GM21381 (cell line): ENCODE measurements around the gene CASS4.

ENCODE experiments used
- ATAC-seq: cut with Tn5 transposase; IDR thresholded peaks from one replicate; pipeline ENCODE4 v1.9.1; 2021; ENCODE audit warnings: mild to moderate bottlenecking, moderate library complexity; ENCODE audit not compliant: unreplicated experiment

Gene CASS4

GRCh38 chr20:56443654-56444540 lies 31.8 kb downstream of the CASS4 start:
- ATAC-seq: no peak

- ATAC-seq: no peak
Observed at GRCh38 chr20:56445130-56445529, 33.1 kb downstream of the CASS4 start.

- ATAC-seq: no peak
Observed at GRCh38 chr20:56445540-56445939, 33.5 kb downstream of the CASS4 start.

DNA sequence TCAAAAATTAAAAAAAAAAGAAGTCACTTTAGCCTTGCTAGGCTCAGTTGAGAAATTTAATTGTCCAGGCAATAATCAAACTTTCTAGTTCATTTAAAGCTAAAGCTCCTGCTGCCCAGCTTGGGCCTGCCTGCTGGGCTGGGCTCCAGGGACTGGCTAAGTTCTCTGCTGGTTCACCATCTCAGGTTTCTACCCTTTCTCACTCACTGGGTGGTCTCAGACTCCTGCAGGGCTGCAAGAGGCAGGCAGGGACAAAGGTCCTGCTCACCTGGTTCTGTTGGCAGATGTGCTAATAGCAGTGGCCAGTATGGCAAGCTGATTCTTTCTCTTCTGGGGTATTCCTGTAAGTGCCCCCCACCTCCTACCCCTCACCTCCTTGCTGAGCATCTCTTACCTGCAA lies 35.2 kb downstream of the CASS4 start:
- no peak for ATAC-seq

DNA sequence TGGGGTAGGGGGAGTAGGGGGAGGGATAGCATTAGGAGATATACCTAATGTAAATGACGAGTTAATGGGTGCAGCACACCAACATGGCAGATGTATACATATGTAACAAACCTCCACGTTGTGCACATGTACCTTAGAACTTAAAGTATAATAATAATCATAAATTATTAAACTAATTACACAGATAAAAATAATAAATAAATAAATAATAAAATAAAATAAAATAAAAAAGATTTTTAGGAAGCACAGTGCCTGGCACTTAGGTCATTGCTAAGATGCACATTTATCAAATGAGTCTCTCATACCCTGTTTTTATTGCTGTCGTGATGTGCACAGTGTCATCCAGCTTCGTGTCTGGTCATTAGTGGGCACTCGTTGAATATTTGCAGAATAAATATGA lies 37.4 kb downstream of the CASS4 start:
- no peak for ATAC-seq

GRCh38 chr20:56451056-56451765 lies 39.2 kb downstream of the CASS4 start:
- ATAC-seq: no peak

GRCh38 chr20:56453352-56453751 lies 41.3 kb downstream of the CASS4 start:
- no peak for ATAC-seq

DNA sequence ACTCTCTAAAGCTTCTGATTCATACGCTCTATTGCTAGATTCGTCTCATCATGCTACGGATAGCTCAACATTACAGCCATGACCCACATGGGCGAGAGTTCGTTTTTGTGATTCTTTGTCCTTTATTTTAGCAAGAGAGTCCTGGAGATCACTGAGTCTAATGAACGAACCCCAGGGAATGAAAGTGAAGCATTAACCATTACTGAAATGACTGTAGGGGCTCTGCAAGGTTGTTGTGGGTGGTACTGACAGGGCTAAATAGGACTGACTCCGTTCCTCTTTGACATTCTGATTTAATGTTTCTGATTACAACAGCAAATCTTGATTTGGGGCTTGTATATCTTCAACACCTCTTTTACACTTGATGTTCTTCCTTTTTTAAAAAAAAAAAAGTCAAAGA lies 42.7 kb downstream of the CASS4 start:
- ATAC-seq: peak; percentile 91

DNA sequence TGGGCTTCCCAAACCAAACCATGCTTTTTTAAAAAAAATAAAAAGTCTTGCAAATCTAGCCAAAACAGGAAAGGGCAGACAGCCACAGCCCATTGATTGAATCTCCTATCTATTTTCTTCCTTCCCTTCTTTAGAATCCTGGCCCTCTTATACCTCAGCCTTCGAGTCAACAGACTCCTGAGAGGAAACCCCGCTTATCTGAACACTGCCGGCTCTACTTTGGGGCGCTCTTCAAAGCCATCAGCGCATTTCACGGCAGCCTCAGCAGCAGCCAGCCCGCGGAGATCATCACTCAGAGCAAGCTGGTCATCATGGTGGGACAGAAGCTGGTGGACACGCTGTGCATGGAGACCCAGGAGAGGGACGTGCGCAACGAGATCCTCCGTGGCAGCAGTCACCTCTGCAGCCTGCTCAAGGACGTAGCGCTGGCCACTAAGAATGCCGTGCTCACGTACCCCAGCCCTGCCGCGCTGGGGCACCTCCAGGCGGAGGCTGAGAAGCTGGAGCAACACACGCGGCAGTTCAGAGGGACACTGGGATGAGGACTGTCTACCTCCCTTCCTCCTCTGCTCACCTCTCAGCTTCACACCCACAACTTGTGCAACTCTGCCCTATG lies 46.3 kb downstream of the CASS4 start:
- ATAC-seq: no peak

DNA sequence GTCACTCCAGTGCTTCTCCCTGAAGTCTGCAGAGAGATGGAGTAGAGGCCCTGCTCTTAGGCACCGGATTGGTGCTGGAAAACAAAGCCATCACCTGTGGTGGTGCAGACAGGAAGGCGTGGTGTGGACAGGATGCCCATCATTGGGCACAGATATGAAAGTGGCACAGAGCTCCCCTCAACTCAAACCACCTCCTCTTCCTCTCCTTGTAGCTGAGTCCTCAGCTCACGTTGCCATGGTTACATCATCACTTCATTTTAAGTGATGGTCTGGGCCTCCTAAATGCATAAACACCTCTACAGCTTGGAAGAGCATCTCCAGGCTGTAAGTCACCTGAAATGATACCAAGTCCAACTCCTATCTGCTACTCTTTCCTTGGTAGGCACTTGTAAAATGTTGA lies 48.4 kb downstream of the CASS4 start:
- no peak for ATAC-seq

DNA sequence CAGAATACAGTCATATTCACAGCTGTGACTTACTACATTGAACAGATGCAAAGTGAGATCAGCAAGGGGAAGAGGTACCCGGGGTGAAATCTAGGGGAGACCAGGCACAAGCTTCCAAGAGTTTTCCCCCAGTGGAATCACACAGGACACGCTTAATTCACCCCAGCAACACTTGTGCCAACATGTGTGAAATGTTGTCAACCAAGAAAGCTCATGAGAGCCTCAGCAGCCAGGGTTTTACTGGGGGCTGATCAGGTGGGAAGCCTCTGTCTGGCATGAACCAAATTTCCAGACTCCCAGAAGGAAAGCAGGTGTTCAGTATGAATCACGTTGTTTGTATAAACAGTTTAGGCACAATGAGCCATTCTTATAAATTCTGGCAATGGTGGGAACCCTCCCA lies 49.5 kb downstream of the CASS4 start:
- ATAC-seq: no peak

- ATAC-seq: no peak
Observed at GRCh38 chr20:56463428-56463827, 51.4 kb downstream of the CASS4 start.

DNA sequence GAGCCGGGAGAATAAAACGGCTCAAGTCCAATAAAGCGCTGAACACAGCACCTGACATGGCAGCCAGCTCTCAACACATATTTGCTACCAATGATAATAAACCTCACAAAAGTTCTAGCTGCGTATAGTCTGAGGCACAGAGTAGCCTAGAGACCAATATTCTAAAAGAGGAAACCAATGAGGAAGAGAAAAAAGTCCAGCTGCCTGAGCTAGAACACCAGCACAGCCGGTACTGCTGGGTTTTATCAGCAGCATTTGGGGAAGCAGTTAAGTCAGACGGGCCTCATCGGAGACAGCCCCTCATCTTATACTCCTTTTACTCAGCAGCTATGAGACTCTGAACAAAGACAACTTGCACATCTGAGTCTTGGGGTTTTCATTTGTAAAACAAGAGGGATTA lies 53.9 kb downstream of the CASS4 start:
- ATAC-seq: no peak

DNA sequence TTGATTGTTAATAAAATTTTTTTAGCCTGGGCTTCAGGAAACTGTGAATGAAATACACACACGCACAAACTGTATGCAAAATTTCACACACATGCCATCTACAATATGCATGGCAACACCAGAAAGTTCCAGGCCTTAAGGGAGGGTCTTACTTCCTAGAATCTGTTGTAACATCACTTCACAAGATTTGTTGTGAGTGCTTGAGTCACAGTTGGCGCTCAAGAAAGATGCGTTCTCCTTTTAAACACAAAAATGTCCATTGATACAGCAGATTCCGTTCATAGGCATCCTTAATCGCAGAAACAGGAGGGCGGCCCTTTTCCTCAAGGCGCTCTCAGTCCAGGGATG lies 55.9 kb downstream of the CASS4 start:
- no peak for ATAC-seq

DNA sequence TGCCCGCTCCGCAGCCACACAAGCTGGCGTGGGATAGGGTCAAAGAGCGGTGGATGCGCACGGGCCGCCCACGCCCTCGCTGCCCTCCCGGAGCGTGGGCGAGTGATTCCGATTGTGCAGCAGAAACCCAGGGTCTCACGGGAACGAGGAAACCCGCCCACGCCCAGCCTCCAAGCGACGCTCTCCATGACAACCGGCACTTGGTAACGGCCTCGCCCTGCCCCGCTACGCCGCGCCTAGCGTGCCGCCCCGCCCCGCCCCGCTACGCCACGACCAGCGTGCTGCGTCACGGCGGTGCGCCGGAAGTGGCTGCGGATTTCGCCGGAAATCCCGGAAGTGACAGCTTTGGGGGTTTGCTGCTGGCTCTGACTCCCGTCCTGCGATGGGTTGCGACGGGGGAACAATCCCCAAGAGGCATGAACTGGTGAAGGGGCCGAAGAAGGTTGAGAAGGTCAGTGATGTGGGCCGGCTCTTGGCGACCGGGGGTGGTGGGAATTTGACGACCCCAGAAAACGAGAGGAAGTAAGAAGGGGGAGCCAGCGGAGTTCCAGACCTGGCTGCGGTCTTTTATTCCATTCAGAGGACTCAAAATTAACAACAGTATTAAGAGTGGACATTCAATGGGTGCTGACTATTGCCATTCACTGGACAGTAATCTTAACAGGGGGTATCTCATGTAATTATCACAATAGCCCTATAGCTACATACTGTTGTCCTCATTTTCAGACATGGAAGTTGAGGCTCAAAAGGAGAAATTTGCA lies 56.4 kb downstream of the CASS4 start, which contains the start of gene RTF2:
RTF2 (plus strand) TSS at position 312 of the 761 bp plus-strand sequence; CDS start at position 383, 71 bp downstream.
- peak; percentile 99 for ATAC-seq

DNA sequence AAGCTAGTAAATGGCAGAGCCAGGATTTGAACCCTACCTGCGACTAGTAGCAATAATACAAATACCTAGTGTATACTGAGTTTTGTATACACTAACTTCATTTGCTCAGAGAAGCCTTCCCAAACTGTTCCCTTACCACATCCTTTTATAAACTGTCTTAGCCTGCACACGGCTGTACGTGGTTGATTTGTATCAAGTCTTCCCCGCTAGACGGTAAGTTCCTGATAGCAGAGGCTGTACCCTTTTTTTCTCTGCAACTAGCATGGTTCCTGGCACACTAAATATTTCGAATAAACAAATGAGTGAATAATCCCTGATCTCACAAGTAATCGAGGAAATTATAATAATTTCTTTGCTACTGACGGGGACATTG lies 57.0 kb downstream of the CASS4 start:
- ATAC-seq: no peak

DNA sequence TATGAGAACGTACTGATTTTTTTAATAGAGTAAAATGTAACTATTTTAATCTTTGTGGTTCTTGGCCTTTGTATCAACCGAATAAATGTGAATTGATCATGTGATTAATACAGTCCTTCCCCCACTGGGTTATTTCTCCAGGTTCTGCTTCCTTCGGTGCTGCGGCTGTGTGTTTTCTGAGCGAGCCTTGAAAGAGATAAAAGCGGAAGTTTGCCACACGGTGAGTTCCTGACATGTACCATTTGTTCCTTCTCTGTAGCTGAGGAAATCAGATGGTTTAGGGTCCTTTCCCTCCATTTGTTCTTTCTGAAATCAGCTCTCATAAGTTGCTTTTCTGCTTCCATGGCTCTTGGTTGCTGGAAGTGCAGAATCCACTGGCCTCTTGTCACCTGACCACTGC lies 71.9 kb downstream of the CASS4 start:
- no peak for ATAC-seq

- ATAC-seq: no peak
Observed at GRCh38 chr20:56487216-56487615, 75.2 kb downstream of the CASS4 start.

DNA sequence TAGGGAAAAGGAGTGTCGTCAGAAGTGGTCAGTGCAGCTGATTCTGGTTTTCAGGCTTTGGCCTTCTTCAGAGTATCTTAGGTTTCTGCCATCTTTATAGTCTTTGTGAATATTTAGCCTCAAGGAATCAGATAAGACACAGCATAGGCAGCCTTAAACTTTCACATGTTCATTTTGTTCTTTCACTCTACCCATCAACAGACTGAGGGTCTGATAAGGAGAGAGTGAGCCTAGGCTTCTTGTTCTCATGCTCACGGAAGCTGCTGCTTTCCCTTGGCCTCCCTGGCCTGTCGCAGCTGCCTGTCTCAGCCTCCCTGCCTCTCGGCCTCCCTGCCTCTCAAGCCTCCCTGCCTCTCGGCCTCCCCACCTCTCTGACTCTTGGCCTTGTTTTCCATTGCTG lies 76.5 kb downstream of the CASS4 start:
- ATAC-seq: no peak

- ATAC-seq: no peak
Observed at GRCh38 chr20:56501116-56501515, 89.1 kb downstream of the CASS4 start.

GRCh38 chr20:56503916-56504315 lies 91.9 kb downstream of the CASS4 start:
- ATAC-seq: no peak
